HG02852 (cell line): ENCODE results near the gene LYPD8.
"Not testable (repeated sequence)": the region's sequence is repeated elsewhere in the genome, so short reads cannot be mapped to it uniquely, and the experiment has no call there.

Experiments
- ATAC-seq: cut with Tn5 transposase; IDR thresholded peaks from one replicate; pipeline ENCODE4 v1.9.1; 2021; ENCODE audit warnings: mild to moderate bottlenecking, moderate library complexity; ENCODE audit not compliant: unreplicated experiment

The LYPD8 gene, protein sequence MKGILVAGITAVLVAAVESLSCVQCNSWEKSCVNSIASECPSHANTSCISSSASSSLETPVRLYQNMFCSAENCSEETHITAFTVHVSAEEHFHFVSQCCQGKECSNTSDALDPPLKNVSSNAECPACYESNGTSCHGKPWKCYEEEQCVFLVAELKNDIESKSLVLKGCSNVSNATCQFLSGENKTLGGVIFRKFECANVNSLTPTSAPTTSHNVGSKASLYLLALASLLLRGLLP

DNA sequence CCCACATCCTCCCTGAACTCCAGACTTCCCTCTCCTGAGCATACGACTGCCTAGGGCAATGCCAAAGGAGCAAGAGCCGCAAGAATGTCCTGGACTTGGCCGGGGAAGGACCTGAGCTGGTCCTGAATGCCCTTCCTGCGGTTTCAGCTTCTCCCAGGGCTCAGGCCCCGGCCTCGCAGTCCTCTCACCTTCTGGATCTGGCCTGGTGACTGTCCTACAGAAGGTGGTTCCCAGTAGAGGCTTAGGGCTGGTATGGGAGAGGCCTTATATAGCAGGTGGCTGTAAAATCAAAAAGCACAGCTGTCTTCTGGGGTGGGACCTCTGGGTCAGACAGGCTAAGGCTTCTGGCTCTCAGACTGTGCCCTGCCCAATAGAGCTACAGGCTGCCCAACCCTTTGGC, at the start of gene LYPD8:
TSS of gene LYPD8 (minus strand) at position 243 of the 400 bp plus-strand sequence. CDS start 4,678 bp downstream, outside the sequence.
- ATAC-seq, result no peak

DNA sequence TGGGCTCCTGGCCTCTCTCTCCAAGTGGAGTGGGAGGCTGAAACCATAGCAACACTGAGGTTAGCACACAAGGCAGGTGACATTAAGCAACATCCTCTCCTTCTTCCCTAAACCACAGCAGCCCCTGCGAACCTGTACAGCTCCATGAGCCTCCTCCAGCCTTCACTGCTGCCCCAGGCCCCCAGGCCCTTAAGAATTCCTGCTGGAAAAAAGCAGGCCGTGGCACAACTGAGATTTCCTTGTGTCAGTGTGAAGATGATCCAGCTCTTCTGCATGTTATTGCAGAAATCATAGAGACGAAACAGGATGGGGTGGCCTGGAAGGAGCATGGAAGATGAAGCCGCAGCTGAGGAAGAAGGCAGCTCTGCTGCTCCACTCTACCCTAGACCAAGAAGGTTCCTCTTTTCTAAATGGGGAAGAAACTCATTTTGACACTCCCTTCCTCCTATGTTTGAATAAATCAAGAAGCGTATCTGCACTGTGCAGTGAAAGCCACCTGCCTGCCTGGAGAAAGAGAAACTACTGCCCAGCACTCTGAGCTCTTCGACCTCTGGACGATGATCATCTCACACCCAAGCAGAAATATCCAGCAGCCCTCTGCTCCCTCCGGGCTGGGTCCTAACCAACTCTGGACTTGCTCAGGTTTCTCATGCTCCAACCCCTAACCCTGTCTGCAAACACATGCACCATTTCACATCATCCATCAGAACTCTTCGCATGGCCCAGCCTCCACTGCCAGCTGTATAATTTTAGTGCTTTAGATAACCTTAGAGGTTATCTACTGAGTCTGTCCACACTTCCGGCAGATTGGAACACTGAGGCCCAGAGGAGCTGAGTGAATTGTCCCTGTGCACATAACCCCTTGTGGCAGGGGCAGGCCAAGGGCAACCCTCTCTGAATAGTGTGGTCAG, 49.5 kb upstream of the LYPD8 start:
- peak; percentile 93 for ATAC-seq

DNA sequence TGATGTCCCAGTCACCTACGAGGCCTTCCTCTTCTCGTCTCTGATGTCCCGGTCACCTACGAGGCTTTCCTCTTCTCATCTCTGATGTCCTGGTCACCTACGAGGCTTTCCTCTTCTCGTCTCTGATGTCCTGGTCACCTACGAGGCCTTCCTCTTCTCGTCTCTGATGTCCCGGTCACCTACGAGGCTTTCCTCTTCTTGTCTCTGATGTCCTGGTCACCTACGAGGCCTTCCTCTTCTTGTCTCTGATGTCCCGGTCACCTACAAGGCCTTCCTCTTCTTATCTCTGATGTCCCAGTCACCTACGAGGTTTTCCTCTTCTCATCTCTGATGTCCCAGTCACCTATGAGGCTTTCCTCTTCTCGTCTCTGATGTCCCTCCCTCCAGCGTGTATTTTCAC, 47.9 kb upstream of the LYPD8 start:
- not testable (repeated sequence) for ATAC-seq

DNA sequence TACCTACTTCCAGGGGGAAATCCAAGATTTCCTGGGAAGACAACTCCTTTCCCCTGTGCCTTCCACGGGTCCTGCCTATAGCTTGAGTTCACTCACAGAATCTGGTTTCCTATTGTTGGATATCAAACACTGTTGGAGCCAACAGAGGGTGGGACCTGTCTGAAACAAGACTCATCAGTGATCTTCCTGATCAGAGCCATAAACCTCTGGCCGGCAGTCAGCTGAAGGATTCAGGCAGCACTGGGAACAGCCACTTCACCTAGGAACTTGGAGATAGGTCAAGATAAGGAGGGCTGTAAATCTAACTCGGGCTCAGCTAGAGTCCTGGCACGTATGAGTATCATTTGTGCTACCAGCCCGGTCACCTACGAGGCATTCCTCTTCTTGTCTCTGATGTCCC, 46.9 kb upstream of the LYPD8 start:
- ATAC-seq, result no peak

DNA sequence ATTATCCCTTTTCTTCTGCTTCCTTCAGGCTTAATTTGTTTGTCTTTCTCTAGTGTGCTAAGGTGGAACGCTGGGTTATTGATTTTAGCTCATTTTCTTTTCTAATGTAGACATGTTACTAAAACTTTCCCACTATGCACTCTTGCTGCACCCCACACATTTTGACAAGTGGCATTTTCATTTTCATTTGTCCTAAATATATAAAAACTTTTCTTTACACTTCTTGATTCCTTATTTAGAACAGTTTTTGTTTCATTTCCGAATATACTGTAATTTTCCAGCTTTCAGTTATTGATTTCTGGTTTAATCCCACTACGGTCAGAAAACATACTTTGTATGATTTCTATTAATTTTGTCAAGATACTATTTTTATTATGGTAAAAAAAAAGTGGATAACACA, 44.9 kb upstream of the LYPD8 start:
- ATAC-seq, result no peak

DNA sequence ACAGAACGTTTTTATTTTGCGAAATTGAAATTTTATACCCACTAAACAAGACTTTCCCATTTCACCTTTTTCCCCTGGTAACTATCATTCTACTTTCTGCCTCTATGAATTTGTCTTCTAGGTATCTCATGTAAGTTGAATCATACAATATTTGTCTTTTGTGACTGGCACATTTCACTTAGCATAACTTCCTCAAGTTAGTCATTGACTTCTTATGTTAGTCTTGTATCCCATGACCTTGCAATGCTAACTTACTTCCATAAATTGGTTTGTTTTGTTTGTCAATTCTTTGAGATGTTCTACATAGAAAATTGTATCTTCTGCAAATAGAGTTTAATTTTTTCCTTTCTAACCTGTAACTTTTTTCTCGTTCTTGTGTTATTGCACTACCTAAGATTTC, 43.2 kb upstream of the LYPD8 start:
- ATAC-seq, result no peak

DNA sequence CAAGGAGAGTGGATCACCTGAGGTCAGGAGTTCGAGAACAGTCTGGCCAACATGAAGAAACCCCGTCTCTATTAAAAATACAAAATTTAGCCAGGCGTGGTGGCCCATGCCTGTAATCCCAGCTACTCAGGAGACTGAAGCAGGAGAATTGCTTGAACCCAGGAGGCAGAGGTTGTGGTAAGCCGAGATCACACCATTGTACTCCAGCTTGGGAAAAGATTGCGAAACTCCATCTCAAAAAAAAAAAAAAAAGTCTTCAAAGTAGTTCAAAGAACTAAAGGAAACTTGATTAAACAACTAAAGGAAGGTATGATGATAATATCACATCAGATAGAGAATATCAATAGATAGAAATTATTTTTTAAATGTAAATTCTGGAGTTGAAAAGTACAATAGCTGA, 39.1 kb upstream of the LYPD8 start:
- ATAC-seq, result not testable (repeated sequence)

DNA sequence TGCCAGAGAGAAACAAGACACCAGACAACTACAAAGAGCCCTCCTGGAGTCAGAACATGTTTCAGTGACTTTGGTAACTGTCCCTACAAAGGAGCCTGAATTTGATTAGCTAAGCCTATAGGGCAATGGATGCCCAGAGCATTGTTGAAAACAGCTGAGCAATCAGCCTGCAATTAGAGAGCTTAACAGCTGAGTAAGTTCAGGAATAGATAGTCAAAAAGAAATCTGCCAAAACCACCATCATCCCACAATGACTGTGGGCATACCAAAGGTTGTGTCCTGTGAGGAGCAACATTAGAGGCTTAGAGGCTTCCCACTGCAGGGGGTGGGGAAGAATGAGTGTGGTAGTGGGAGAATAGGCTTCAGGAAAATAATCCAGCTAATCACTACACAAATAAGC, 38.0 kb upstream of the LYPD8 start:
- ATAC-seq, result peak; percentile 89

DNA sequence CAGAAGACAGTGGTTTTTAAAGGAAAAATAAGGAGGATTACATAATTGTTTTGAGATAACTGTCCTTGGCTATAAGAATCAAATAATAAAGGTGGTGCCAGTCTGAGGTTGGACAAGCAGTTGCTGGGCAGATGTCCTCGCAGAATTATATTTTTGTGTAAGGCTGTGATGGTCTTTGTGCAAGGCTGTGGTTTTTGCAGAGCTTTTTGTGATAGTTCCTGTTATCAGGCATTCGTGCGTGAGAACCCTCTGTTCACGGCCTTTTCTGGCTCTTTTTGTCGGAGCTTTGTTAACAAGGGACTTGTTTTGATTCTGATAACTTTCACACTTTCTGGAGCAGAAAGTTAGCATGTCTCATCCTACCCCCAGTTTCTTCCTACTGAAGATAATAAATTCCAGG, 36.8 kb upstream of the LYPD8 start:
- peak; percentile 38 for ATAC-seq

DNA sequence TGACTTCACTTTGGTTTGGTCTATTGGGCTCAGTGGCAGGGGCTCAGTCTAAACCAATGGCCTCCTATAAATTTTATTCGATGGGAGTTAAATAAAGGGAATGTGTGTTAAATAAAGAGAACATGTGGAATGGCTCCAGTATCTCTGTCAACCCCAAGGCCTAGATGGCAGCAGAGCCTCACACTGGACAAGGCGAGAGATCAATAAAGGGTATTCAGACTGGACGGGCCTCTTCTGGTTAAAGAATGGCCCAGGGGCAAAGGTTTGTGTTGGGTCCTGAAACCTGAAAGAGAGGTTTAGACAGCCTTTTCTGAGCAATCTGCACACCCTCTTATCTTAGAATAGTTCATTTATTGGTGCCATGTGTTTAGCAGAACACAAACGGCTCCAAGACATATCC, 35.5 kb upstream of the LYPD8 start:
- ATAC-seq, result no peak

DNA sequence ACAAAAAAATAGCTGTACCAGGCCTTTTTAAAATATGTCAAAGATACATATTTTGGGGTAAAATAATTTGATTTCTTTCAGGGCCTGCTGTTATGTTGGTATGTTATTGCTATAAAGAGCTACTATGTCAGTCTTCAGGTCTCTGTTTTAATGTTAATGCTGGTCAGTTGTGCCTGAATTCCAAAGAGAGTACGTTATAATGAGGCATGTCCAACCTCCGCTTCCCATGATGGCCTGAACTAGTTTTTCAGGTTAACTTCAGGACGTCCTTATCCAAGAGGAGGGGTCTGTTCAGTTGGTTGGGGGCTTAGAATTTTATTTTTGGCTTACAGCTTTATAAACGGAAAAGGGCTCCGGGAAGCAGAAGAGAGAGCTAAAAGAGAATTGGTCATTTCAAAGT, 34.9 kb upstream of the LYPD8 start:
- ATAC-seq, result no peak

DNA sequence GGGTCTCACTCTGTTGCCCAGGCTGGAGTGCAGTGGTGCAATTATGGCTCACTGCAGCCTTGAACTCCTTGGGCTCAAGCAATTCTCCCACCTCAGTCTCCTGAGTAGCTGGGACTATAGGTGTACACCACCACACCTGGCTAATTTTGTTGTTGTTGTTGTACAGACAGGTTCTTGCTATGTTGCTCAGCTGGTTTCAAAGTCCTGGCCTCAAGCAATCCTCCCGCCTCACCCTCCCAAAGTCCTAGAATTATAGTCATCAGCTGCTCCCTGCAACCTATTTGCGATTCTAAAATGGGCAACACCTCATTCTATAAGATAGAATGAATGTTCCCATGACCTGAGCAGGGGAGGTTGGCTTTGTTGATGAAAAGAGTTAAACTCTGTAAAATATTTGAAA, 33.8 kb upstream of the LYPD8 start:
- ATAC-seq, result not testable (repeated sequence)

DNA sequence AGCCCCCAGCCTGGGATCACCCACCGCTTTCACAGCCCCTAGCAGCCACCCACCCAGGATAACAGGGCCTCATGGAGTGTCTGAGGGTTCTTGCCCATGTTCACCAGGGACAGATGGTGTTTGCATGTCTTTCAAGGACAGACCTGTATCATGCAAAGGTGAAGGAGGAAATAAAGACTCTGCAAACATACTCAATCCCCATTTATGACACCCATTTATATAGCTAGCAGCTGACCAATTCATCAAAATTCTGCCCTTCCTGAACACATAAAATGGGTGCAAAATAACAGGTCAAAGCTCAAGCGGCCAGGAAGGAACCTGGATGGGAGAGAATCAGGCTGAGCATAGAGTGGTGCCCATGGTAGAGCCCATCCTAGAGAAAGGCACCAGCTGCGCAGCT, 32.8 kb upstream of the LYPD8 start:
- ATAC-seq, result no peak

DNA sequence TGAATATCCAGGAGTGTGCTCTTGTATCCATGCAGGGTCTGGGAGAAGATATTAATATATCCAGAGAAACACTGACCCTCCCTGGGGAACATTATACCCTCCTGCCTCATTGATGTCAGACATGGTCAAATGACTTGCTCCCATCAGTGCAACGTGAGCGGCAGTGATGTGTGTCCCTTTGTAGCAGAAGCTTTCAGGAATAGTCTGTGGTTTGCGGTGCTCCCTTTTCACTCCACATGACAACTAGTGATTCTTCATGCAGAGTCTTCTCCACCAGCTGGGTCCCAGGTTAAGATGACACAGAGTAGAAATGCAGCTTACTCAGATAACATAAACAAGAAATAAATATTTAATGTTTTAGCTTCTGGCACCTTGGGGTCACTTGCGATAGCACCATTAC, 31.9 kb upstream of the LYPD8 start:
- no peak for ATAC-seq

DNA sequence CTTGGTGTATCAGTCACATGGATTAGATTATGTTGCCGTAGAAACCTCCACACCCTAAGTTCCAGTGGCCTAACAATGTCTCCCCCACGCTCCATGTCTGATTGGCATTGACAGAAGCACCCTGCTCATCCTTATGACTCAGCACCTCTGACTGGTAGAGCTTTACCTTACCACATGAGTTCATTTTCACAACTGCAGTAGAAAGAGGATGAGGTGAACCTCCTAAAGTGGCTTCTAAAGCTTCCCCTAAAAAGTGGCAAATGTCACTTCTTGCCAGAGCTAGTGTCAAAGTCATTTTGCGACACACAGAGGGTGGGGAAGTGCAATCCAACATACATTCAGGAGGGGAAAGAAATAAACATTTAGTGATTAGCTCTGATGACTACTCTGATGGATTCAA, 30.6 kb upstream of the LYPD8 start:
- ATAC-seq, result no peak

DNA sequence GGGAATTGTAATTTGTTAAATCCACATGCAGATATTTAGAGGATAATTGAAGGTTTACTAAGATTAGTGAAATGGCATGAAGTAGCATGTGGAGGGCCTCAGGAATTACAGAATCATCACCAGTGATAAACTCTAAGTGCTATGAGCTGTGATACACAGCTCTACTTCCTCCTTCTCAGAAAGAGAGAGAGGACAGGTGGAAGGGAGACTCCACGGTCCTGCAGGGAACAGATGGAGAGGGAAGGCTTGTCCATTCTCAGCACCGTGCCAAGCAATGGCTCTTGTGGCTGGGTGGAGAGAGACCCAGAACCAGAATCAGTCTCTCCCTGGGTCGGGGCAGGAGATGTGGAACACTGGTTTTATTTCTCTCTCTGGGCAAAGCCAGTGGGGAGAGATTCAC, 27.8 kb upstream of the LYPD8 start:
- no peak for ATAC-seq

DNA sequence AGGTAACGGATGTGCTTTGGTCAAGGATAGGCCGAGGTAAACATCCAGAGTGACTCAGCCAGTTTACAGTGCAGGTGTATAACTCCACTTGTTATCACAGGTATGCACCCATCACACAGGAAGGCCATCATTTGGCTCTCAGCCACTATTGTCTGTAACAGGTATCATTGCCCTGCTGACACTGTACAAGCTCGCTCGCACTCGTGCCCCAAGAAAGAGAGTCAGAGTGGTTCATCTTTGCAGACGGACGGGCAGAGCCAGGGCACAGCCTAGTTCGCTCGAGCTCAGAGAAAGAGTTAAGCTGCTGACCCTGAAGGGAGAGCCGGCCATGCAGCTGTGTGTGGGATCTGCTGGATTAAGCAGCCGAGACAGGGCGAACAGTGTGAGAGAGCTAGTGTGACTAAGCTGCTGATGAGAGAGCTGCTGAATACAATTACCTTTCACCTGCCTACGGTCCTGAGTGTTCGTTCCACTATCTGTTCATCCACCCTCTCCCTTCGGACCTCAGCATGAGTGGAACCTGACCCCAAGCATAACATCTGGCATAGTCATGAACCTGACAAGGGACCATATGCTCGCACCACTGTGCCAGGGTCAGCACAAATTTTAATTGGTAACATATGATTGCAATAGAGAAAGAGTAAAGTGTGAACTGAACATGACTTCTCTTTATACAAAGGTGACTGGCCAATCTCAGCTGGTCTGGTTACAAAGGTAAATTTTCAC, 27.0 kb upstream of the LYPD8 start:
- no peak for ATAC-seq

DNA sequence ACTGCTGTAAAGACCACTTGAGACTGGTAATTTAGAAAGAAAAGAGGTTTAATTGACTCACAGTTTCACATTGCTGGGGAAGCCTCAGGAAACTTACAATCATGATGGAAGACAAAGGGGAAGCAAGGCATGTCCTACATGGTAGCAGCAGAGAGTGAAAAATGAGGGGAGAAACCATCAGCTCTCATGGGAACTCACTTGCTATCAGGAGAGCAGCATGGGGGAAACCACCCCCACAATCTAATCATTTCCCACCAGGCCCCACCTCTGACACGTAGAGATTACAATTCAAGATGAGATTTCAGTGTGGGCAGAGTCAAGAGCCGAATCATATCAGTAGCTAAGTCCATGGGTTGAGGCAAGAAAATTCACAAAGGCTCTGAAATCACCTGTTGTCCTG, 23.8 kb upstream of the LYPD8 start:
- ATAC-seq, result no peak

DNA sequence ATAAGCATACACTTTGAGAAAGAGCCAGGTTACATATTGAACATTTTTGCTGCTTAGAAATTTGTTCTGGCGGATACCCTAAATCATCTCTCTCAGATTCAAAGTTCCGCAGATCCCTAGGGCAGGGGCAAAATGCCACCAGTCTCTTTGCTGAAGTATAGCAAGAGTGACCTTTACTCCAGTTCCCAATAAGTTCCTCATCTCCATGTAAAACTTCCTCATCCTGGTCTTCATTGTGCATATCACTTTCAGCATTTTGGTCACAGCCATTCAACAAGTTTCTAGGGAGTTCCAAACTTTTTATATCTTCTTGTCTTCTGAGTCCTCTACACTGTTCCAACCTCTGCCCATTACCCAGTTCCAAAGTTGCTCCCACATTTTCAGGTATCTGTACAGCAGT, 23.3 kb upstream of the LYPD8 start:
- ATAC-seq, result no peak

DNA sequence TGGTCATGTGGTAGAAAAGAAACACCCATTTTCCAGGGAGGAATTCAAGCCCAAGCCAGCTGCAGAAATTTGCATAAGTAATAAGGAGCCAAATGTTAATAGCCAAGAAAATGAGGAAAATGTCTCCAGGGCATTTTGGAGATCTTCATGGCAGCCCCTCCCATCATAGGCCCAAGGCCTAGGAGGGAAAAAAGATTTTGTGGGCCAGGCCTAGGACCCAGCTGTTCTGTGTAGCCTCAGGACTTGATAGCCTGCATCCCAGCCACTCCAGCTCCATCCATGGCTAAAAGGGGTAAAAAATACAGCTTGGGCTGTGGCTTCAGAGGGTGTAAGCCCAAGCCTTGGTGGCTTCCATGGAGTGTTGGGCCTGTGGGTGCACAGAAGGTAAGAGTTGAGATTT, 21.4 kb upstream of the LYPD8 start:
- ATAC-seq, result no peak

DNA sequence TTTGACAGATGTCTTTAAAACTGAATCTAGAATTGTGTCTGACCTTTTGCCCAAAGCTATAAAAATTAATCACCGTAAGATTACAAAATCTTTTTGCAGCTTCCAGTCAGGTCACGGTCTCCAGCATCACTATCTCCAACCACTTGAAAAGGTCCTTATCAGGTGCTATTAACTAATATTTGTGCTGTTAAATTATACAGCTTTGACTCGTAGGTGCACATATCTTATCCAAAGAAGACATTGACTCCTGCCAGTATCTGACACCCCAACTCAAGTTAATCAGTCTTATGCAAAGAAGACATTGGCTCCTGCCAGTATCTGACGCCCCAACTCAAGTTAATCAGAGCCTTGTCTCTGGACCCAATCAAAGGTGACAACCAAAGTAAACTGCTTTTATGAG, 19.9 kb upstream of the LYPD8 start:
- ATAC-seq, result no peak

DNA sequence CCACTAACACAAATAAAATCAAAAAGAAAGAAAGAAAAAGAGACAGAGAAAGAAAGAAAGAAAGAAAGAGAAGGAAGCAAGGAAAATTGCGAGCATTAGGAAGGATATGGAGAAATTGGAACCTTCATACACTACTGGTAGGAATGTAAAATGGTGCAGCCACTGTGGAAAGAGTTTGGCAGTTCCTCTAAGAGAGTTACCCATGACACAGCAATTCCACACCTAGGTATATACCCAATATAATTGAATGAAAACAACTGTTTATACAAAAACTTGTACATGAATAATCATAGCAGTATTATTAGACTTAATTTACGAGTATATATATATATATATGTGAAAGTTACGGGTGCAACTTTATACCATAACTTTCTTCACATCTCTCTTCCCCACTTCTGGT, 4.1 kb upstream of the LYPD8 start:
- ATAC-seq, result no peak
